NB4 (cell line): Measurements from ENCODE around the gene COL16A1.

Experiments
- MAX ChIP-seq: IDR thresholded peaks from 2 replicates; pipeline ENCODE4 v1.6.1; 2011; ENCODE audit warnings: low read depth, low read length
- MYC ChIP-seq: IDR thresholded peaks from 2 replicates; pipeline ENCODE4 v1.6.1; 2011; ENCODE audit warnings: low read depth, low read length
- POLR2A ChIP-seq: IDR thresholded peaks from 2 replicates; pipeline ENCODE4 v1.6.1; 2011; ENCODE audit warnings: mild to moderate bottlenecking; ENCODE audit not compliant: insufficient read length; ENCODE audit errors: extremely low read depth
- TF ChIP-seq, protein P1 (sequence below): IDR thresholded peaks from one replicate; pipeline ENCODE4 v1.5.1; 2012; ENCODE audit warnings: low read depth, low read length

DNA sequence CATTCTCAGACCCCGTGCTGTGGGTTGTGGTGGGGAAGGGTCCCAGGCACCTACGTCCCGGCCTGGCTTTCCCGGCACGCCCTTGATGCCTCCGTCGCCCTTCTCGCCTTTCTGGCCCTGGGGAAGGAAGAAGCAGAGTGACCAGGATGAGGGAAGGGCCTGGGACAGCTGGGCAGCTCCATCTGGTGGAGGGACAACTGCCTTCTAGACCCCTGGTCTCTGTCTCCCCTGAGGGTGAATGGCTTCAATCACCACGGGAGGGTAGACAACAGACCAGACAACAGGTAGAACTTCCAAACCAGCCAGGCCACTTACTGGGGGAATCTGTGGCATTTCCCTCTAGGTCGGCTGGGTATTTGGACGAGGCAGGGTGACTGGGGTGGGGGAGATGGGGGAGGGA is 11.9 kb downstream of the COL16A1 start:
- TF ChIP-seq, protein P1, sequence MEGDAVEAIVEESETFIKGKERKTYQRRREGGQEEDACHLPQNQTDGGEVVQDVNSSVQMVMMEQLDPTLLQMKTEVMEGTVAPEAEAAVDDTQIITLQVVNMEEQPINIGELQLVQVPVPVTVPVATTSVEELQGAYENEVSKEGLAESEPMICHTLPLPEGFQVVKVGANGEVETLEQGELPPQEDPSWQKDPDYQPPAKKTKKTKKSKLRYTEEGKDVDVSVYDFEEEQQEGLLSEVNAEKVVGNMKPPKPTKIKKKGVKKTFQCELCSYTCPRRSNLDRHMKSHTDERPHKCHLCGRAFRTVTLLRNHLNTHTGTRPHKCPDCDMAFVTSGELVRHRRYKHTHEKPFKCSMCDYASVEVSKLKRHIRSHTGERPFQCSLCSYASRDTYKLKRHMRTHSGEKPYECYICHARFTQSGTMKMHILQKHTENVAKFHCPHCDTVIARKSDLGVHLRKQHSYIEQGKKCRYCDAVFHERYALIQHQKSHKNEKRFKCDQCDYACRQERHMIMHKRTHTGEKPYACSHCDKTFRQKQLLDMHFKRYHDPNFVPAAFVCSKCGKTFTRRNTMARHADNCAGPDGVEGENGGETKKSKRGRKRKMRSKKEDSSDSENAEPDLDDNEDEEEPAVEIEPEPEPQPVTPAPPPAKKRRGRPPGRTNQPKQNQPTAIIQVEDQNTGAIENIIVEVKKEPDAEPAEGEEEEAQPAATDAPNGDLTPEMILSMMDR, result no peak
- TF ChIP-seq MAX, result no peak
- TF ChIP-seq POLR2A, result no peak
- TF ChIP-seq MYC, result no peak
